ENCODE measurements around the gene PAFAH2.

The PAFAH2 gene

DNA sequence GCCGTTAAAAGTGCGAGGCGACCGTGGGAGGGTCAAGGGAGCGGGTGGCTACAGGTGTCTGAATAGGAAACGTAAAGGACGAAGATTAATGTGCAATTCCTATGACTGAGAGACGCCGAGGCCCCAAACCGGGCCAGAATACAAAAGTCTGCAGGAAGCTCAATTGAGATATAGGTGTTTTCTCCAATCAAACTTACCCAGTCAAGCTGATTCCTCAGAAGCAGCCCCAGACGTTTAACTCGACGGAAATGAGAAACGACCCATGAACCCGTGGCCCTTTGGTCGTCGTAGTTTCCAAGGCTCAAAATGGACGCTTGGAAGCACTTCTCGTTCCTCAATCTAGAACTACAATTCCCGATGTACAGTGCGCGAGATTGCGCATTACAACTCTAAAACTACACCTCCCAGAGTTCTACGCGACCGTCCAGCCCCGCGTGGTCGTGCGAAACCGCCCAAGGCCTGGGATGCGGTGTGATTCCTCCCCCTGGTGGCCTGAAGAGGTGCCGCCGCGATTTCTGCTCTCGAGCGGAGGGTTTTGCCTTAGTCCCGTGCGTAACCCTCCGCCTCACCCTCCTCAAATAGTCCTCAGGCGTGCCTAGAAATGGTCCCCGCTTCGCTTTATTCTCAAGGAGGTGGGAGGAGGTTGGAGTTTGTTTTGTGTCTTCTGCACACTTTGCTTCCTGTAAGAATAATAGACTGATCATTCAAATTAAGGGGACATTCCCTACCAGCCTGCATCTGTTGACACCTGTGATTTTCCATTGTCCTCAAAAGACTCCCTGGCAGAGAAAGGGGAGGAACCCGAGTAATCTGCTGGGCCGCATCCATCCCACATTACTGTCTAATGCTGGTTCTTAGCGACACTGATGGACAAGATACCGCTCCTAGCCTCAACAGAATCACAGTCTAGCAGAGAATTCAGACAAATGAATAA, at the start of gene PAFAH2:
Gene PAFAH2 (minus strand): TSS at position 236 of the 934 bp plus-strand sequence. CDS start 7,247 bp downstream, outside the sequence.
- DNase-seq, result peak; percentile 96

DNA sequence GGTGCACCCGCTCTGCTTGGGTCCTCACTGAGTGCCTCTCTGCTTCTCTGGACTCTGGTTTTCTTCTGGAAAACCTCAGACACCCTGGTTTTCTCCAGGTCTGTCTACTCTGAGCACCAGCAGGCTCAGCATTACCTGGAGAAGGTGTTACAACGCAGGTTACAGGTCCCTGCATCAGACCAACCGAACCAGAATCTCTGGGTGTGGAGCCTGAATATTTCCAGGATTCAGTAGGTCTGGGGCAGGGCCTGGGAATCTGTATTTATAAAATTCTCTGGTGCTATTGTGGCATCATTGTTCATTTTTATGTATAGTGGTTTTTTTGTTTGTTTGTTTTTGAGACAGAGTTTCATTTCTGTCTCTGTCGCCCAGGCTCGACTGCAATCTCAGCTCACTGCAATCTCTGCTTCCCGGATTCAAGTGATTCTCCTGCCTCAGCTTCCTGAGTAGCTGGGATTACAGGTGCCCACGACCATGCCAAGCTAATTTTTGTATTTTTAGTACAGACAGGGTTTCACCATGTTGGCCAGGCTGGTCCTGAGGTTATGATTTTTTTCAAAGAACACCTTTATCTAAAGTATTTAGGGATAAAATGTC, 49.5 kb upstream of the PAFAH2 start:
- DNase-seq, result no peak

DNA sequence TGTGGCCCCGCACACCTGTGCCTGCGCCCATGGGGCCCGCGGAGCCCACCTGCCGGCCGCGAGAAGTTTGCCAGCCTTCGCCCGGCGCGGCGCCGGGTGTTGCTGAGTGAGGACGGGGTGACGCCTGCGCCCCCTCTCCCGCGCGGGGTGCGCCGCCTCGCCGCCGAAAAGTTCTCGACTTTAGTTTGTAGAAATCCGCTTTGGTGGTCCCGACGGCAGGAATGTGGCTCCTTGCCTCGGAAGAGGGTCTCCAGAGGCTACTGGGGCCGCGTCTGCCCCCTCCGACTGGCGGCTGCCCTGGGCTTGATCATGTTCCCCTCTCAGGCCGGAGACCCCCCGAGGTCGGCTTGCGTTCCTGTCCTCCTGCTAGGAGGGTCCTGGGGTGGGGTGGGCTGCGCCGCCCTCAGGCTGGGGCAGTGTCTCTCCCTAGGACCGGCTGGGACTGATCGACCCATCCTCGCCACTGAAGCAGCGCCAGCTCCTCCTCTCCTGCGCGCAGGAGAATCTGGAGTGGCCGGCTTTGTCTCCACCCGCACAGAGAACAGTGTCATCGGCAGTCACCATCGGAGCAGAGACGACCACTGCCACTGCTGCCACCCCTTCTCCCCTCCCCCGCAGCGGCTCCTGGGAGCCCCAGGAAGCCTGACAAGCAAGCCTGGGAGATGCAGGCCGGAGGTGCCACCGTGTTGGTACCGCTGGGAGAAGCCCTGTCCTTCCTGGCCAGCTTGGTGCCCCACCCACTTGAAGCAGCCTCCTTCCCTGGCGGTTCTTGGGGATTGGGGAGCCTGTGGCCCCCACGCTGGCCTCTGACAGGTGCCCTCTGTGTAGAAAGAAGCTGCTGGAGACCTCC, 48.6 kb upstream of the PAFAH2 start:
- no peak for DNase-seq

- no peak for DNase-seq
Observed at GRCh38 chr1:26045722-26046245, 47.9 kb upstream of the PAFAH2 start, which contains the start of gene SLC30A2. SLC30A2 (minus strand) TSS chr1:26046118; CDS start chr1:26045896, 222 bp downstream.

- no peak for DNase-seq
Observed at GRCh38 chr1:26044971-26045721, 47.3 kb upstream of the PAFAH2 start.

- DNase-seq, result no peak
Observed at GRCh38 chr1:26044414-26044813, 46.6 kb upstream of the PAFAH2 start.

GRCh38 chr1:26043765-26044164, 45.9 kb upstream of the PAFAH2 start:
- no peak for DNase-seq

- DNase-seq, result no peak
Observed at GRCh38 chr1:26041978-26042377, 44.1 kb upstream of the PAFAH2 start.

- DNase-seq, result no peak
Observed at GRCh38 chr1:26041401-26041800, 43.5 kb upstream of the PAFAH2 start.

GRCh38 chr1:26038904-26039303, 41.0 kb upstream of the PAFAH2 start:
- no peak for DNase-seq

DNA sequence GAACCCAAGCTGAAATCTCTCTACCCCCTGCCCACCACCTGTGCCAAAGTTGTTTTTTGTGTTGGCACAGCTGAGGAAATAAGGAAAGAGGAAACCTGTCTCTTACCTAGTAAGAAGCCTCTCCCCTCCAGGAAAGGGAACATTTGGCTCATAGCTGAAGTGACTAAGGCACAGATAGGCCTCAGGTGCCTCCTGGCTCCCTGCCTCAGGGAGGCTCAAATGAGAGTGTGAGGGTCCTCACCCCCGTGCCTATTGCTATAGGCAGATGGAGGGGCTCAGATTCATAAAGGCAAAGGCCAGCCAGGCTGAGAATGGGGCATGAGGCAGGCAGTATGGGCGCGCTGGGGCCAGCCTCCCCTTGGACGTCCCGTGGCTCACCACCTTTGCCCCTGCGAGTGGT, 40.6 kb upstream of the PAFAH2 start:
- no peak for DNase-seq

DNA sequence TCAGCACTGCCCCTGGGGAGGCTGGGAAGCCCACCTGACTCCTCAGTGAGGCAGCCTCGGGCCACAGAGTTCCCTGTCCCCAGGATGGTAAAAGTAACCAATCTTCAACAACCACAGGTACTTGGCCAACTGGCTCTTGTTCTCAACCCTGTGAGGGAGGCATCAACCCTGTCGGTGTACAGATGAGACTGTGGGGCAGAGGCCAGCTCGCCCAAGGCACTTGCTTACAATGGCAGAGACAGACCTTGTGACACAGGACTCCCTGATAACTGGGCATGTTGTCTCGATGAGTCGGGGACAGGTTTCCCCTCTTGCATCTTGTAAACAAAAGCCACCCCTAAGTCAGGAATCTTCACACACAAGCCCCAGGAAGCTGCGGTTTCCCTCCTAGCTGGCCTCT, 40.0 kb upstream of the PAFAH2 start:
- DNase-seq, result no peak

- DNase-seq, result no peak
Observed at GRCh38 chr1:26036756-26037281, 39.0 kb upstream of the PAFAH2 start.

DNA sequence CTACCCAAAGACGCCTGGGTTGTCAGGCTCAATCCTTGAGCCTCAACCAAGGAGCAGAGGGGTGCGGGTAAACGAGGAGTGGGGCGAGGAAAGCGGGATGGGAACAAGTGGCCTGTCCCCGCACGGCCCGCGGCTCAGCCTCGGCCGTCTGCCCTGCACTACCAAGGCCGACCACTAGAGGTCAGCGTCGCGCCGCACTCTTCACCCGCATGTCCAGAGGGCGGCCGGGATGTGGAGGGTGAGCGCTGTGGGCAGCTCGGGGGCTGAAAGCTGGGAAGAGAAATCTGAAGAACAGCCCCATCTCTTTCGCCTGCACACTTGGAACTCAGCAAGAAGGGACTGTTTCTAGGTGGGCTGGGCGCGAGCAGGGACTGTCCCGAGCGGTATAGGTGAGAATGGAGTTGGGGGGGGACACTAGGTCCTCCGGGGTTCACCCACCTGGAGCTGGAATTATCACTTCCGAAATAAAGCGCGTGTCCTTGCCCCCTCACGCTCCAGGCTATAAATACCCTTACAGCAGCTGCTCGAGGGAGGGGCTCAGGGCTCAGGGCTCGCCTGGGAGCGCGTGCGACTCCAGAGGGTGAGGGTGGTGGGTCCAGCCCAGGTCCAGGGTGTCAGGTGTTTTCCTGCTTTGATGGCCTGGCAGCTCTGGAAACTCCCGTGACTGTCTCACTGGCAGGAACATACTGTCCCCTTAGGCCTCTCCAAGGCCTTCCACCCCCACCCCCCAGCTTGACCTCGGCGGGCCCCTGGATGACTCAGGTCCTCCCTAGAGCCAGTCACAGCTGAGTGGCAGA, 38.3 kb upstream of the PAFAH2 start:
- DNase-seq, result peak; percentile 34

- DNase-seq, result peak; percentile 91
Observed at GRCh38 chr1:26035203-26035958, 37.5 kb upstream of the PAFAH2 start.

DNA sequence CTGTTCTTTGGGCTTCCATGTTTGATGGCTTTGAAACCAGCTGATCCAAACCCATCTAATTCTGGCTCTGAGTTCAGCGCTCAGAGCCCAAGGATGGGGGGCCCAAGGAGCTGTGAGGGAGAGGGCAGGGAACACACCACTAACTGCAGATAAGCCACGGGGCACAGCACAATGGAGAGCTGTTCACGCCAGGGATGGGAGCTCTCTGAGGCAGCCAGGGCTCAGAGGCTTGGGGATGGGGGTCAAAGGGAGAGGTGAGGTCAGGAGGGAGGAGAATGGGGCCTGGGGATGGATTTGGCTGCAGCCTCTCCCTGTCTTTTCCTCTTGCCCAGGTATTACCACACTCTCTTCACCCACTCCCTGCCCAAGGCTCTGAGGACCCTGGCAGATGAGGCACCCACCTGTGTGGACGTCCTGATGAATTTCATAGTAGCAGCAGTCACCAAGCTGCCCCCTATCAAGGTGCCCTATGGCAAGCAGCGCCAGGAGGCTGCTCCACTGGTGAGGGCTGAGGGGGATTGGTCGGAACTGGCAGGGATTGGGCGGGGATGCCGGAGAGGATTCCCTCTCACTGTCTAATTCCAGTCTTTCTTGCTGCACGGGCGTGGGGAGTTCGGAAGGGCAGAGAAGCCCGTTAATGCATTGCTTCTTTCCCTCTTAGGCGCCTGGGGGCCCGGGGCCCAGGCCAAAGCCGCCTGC, 36.8 kb upstream of the PAFAH2 start:
- DNase-seq, result no peak

- no peak for DNase-seq
Observed at GRCh38 chr1:26032656-26033357, 34.9 kb upstream of the PAFAH2 start.

DNA sequence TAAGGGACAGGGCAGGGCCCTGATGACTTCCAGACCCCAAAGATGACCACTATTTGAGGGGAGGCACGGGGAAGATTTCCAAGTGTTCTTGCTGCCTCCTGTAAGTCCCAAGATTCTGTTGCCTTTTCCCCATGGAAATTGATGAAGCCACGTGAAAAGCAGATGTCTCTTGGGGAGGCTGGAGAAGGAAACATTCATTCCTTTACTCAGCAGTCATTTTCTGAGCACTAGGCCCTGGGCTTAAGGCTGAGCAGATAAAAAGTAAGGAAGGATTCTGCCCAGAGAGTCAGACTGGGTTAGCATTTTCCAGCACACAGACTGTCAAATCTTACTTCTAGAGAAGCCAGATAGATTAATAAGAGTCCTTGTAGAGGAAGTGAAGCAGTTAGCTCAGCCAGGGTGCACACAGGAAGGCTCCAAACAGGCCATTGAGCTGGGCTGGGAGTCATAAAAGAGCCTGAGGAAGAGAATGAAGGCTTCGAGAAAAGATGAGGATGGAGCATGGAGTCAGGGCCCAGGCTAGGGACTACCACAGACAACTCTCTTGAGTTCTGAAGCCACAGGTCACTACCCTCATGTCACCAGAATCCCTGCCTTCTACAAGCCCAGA, 33.9 kb upstream of the PAFAH2 start:
- no peak for DNase-seq

DNA sequence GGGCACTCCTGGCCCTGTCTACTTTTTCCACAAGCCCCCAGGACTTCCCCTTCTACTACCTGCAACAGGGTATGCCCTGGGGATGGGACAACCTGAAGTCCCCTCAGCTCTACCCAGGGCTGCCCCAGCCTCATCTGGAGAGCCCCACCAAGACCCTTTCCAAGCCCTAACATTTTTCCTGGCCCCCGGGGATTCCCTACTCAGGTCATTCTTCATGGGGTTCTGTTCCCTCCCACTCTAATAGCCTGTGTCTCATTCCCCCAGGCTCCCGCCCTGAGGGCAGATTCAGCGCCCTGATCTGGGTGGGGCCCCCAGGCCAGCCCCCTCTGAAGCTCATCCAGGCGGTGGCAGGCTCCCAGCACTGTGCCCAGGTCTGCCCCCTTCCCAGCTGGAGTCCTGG, 33.3 kb upstream of the PAFAH2 start:
- DNase-seq, result no peak

Measured in amniotic stem cell (primary cell).